ENCODE measurements around the gene SH2D3C. TPM values are rescaled to one million over a fixed set of nuclear protein-coding genes. Genes with fewer than 3 reads are reported as not detected.
A peak's percentile ranks its signal among the peaks of the same experiment; 100 is the strongest.

Gene SH2D3C
- total and polyA plus RNA-seq, 12 donors = 2.1 to 27.1 (median 10.3) TPM

GRCh38 chr9:127720031-127720864 lies 58.2 kb downstream of the SH2D3C start:
- TF ChIP-seq CTCF (IDR thresholded peaks at IDR 0.05) (no peak), POLR2A (IDR thresholded peaks at IDR 0.05) (no peak)
- no peaks in the 10 kb centered on the region for H3K27me3 ChIP-seq
- H3K4me1 ChIP-seq (replicated peaks in 1 of 2) = peaks cover 6 to 13% of the 10 kb centered on the region in 2 donors
- H3K27ac ChIP-seq = no peak overlapping the region
- H3K9me3 ChIP-seq (replicated peaks in 1 of 3) = no peaks in the 10 kb centered on the region
- no peak overlapping the region for H3K4me3 ChIP-seq
- H3K36me3 ChIP-seq (replicated peaks in 1 of 2) = no peaks in the 10 kb centered on the region
- DNase-seq = no peak
- WGBS, 4 donors = 76 to 85% (median 81%) methylated on average over 7 to 12 of the region's 12 CpGs
- intact Hi-C loops (cut with DNase I) = no loop called here

GRCh38 chr9:127717766-127718165 lies 60.7 kb downstream of the SH2D3C start:
- H3K36me3 ChIP-seq (replicated peaks in 1 of 2) = no peaks in the 10 kb centered on the region
- peaks cover 14 to 22% of the 10 kb centered on the region in 2 donors for H3K4me1 ChIP-seq (replicated peaks in 1 of 2)
- intact Hi-C loops (cut with DNase I) = no loop called here
- H3K4me3 ChIP-seq = no peak overlapping the region
- H3K27me3 ChIP-seq = no peaks in the 10 kb centered on the region
- no peaks in the 10 kb centered on the region for H3K9me3 ChIP-seq (replicated peaks in 1 of 3)
- peak overlapping the region in 1 of 5 donors; percentile 37 for H3K27ac ChIP-seq
- TF ChIP-seq CTCF (IDR thresholded peaks at IDR 0.05) = no peak
- TF ChIP-seq POLR2A (IDR thresholded peaks at IDR 0.05) = no peak
- WGBS, 4 donors = 61 to 75% (median 72%) methylated on average over 5 of the region's 5 CpGs
- peak; percentile 71 to 83 (median 77) for DNase-seq

- Histone ChIP-seq H3K36me3 (replicated peaks in 1 of 2) (no peaks in the 10 kb centered on the region), H3K27me3 (no peaks in the 10 kb centered on the region), H3K4me1 (replicated peaks in 1 of 2) (peaks cover 14 to 22% of the 10 kb centered on the region in 2 donors), H3K9me3 (replicated peaks in 1 of 3) (no peaks in the 10 kb centered on the region), H3K27ac (peak overlapping the region in 2 of 5 donors; percentile 80 to 85), H3K4me3 (peak overlapping the region in 1 of 4 donors; percentile 87)
- TF ChIP-seq CTCF (IDR thresholded peaks at IDR 0.05) (no peak), POLR2A (IDR thresholded peaks at IDR 0.05) (no peak)
- DNase-seq = no peak
- 55 to 70% (median 62%) methylated on average over 6 to 9 of the region's 9 CpGs for WGBS, 4 donors
- intact Hi-C loops (cut with DNase I) = no loop called here
These were observed 62.1 kb downstream of the SH2D3C start for GRCh38 chr9:127716412-127716811.

- peak in 1 of 2 donors; percentile 68 for TF ChIP-seq POLR2A (IDR thresholded peaks at IDR 0.05)
- TF ChIP-seq CTCF (IDR thresholded peaks at IDR 0.05) = no peak
- Histone ChIP-seq H3K27ac (peak within 1 kb of the TSS; percentile 36 to 85 (median 80)), H3K9me3 (replicated peaks in 1 of 3) (no peaks in the 10 kb centered on the region), H3K27me3 (no peaks in the 10 kb centered on the region), H3K36me3 (replicated peaks in 1 of 2) (no peaks in the 10 kb centered on the region), H3K4me3 (peak within 1 kb of the TSS; percentile 49 to 98 (median 76)), H3K4me1 (replicated peaks in 1 of 2) (peaks cover 14 to 22% of the 10 kb centered on the region in 2 donors)
- DNase-seq = peak; percentile 97 to 98 (median 98)
- 2 to 12% (median 5%) methylated on average over 7 to 65 of the region's 65 CpGs for WGBS, 4 donors
- intact Hi-C loops (cut with DNase I) = no loop called here
These were observed 62.8 kb downstream of the SH2D3C start, which contains the start of the genes PTRH1 and TTC16 for GRCh38 chr9:127715470-127716337. Gene PTRH1 (minus strand): TSS chr9:127715663. CDS start chr9:127715639, 24 bp downstream. Gene TTC16 (plus strand): TSS chr9:127716079. CDS start chr9:127716146, 67 bp downstream.
